NCI-H526 (cell line): ENCODE results near the gene PIM3.

Experiments used
- DNase-seq, 2 experiments: peaks; one replicate each; lab custom pipeline; 2025; lab: John Stamatoyannopoulos, UW

The PIM3 gene

DNA sequence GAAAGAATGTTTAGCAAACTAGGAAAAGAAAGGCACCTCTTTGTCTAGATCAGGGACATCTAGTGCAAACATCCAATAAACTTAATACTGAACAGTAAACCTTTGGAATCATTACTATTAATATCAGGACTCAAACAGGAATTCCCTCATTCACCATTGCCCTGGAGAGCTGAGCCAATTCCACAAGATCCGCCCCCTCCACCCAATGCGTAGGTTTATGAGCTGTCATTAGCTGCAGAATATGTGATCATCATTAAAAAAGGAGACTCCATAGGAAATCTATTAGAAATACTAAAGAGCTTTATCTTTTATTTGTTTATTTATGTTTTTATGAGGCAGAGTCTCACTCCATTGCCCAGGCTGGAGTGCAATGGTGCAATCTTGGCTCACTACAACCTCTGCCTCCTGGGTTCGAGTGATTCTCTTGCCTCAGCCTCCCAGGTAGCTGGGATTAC lies 46.5 kb downstream of the PIM3 start:
- no peak for DNase-seq

DNA sequence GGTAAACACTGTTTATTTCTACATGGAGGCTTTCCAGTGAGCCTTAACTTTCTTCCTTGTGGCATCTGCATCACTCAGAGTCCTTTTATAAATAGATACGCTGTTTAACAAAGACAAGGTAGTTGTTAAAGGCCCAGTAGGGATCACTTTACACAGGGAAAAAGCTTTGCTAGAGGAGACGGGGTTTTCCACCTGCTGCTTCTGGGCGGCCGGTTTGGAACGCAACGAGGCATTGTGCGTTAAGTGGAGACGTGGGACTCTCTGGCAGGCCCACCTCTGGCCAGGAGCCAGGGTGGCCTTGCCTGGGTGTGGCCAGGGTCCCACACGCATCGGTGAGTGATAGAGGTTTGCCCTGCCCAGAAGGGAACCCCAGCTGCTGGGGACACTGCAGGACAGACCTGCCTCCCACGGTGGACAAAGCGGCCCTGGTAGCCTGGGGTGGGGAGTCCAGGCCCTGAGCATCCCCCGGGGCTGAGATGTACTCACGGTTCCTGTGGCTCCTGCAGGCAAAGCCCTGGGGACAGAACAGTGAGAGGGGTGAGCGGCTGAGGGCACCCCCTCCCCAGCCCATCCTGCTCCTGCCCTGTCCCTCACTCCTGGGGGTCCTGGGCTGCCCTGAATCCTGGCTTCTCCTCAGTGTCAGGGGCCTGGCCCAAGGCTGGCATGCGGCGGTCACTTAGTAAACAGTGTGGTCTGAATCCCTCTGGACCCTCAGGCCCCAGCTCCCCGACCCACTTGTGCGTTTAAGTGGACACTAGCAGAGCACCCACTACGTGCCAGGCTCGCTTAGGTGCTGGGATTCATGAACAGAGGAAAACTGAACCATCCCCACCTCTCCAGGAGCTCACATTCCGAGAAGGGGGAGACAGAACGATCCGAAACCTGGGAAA lies 47.8 kb downstream of the PIM3 start:
- peak in 1 of 2 experiments; percentile 61 for DNase-seq

DNA sequence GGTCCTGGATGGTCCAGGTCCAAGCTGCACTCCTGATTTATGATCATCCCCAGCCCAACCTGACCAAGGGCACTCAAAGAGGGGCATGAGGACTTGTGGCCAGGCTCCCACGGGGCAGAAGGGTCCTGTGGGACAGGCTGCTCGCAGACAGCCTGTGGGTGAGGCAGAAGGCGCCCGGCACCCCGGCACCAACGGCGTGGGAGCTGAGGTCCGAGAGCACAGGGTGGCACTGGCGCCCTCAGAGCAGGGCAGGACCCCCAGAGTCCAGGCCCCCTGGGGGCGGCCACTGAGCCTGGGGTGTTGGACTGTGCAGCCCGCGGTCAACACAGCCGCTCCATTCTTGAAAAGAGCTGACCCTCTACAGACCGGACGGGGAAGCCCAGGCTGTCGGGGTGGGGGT lies 48.7 kb downstream of the PIM3 start:
- DNase-seq = no peak

DNA sequence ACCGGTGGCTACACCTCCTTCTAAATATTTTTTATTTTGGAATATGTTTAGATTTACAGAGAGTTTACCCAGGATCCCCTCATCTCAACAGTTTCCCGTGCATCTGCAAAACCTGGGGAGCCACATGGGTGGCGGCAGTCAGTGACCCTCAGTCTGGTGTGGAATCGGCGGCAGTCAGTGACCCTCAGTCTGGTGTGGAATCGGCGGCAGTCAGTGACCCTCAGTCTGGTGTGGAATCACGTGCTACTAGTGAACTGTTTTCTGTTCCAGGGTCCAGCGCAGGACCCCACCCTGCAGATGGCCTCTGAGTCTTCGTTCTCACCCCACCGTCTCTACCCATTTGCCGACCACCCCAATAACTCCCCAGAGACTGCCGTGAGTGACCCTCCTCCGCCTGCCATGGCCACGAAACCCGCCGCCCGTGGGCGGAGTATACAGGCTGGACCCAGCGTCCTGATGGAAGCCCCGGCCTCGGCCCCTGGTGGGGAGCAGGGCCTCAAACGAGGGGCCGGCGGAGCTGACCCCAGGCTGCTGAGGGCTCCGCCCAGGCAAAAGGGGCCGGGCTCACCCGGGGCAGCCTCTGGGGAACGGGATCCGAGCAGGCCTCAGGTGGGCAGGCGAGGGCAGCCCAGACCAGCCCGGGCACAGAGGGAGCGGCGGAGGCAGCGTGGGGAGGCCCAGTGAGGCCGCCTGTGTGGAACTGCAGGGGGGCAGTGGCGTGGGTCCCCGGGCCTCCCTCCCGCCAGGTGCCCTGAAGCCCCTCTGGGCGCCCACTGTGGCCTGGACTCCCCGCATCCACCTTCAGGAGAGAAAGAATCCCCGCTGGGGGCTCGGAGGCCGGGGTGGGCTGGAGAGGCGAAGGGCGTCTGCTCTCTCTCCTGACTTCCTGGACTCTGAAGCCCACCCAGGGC lies 49.4 kb downstream of the PIM3 start:
- no peak for DNase-seq

DNA sequence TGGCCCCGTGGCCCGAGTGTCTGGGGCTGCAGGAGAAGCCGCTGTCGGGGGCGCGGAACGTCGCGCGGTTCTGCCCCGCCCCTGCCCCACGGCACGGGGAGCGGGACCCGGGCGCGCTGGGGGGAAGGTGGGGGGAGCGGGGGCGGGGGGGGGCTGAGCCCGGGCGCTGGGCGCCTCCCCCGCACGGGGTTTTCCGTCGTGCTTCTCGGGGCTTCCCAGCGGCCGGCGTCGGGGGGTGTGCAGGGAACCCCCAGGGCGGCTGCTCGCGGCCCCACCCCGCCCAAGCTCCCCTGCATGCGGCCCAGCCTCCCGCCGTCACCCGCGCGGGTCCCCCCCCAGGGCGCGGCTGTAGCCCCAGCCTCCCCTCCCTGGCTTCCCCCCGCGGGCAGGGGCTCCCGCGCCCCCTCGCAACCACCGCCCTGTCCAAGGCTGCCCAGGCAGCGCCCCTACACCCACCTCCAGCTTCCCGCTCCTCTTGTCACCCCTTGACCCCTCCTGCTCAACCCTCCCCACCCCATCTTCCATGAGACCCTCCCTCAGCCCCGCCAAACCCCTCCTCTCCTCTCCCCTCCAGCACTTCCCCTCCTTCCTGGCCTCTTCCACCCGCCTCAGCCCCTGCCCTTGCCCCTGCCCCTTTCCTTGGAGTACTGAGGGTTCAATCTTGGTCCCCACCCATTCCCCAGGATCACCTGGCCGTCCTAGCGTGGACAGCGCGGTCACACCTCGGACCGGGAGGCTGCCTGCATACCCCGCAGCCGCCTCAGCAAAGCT lies 50.3 kb downstream of the PIM3 start:
- DNase-seq = no peak

DNA sequence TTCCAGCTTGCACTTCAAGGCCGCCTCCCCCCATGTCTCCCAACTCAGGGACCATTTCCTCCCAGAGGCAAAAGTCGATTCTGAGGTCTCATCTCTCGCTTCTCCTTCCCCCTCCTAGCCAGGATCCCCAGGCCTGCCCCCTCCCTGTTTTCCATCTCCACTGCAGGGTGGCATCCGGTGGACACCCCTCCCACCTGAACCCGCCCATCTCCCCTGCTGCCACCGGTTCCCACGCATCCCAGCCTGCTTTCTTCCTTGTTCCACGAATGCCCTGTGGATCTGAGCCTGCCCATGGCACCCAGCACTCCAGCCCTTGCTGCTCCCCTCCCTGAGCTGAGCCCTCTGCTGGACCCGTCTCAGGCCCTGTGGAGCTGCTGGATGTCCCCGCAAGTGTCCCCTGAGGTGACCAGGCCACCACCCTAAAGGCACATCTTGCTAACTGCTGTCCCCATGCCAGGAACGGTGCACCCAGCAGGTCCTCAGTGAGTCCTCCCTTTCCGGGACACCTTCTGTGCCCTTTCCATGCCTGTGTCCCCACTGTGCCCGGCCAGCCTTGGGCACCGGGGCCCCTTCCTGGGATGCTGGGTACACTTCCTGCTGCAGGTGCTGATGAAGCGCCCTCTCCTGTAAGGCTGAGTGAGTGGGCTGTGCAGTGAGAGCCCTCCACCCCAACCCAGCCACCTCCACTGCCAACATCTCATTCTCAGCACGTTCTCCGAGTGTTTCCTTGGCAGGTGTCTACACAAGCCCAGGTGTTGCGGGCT lies 51.1 kb downstream of the PIM3 start:
- DNase-seq = no peak

DNA sequence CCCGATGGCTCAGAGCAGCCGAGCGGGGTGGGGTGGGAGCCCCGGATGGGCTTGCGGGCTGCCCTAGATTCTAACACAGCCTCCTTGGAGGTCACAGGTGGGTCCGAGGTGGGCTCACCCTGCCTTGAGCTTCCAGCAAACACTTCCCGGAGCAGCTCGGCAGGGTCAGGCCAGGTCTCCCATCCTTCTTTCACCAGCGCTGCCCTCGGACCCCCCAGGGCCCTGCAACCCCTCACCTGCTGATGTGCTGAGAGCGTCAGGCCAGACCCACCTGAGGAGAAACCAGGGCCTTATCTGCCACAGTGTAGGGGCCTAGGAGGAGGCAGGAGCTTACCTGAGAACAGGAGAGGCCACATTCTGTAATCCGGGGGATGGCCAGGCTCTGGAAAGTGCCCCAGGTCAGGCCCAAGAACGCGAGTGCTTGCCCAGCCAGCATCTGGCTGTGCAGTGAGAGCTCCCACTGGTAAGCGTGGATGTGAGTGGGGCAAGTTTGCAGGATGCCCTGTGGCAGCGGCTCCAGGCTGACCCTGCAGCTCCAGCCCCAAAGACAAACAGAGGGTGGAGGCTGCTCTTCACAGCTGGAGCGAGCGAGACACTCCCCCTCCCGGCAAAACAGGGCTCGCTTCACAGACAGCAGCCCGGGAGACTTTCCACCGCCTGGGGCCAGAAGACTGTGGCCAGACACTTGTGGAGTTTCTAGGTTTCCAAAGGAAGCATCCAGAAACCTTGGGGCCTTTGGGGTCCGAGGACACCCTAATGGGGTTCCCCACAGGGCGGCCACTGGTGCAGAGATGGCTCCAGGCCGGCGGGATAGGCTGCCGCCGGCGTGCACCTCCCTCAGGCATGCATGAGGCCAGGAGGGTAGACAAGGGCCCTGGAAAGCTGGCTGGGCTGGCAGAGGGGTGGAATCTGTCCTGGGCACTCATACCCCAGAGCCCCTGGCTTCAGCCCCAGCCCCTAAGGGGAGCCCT lies 51.9 kb downstream of the PIM3 start, which contains the start of gene IL17REL:
Gene IL17REL, minus strand, starts transcription at position 555 of the 971 bp plus-strand sequence. Its CDS starts 119 bp downstream, at position 436.
- no peak for DNase-seq
